ENCODE results near the gene ORMDL1.

DNA sequence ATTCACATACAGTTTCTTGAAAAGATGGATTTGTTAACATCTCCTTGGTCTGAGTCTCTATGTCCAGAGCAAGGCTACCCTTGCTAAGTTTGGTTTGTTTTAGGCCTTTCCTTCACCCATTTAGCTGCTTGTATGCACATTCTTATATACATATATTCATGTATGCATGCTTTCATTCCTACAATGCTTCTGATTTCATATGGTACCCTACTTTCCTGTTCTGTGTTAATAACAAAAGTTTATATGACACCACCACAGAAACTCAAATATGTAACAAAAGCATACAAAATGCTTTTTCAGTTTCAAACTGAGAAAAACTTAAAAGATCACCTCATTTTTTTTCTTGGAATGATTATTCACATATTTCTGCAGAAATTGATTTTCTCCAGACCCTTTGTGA is 60.9 kb downstream of the ORMDL1 start:
- TF ChIP-seq, protein P1, sequence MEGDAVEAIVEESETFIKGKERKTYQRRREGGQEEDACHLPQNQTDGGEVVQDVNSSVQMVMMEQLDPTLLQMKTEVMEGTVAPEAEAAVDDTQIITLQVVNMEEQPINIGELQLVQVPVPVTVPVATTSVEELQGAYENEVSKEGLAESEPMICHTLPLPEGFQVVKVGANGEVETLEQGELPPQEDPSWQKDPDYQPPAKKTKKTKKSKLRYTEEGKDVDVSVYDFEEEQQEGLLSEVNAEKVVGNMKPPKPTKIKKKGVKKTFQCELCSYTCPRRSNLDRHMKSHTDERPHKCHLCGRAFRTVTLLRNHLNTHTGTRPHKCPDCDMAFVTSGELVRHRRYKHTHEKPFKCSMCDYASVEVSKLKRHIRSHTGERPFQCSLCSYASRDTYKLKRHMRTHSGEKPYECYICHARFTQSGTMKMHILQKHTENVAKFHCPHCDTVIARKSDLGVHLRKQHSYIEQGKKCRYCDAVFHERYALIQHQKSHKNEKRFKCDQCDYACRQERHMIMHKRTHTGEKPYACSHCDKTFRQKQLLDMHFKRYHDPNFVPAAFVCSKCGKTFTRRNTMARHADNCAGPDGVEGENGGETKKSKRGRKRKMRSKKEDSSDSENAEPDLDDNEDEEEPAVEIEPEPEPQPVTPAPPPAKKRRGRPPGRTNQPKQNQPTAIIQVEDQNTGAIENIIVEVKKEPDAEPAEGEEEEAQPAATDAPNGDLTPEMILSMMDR (IDR thresholded peaks at IDR 0.05) = no peak
- TF ChIP-seq POLR2A (IDR thresholded peaks at IDR 0.05) = no peak

All from transverse colon (tissue), 3 donors.